CD8-positive, alpha-beta memory T cell (primary cell): ENCODE measurements around the gene INPP5B. TPM values are rescaled to one million over a fixed set of nuclear protein-coding genes. Genes with fewer than 3 reads are reported as not detected.
A peak's percentile ranks its signal among the peaks of the same experiment; 100 is the strongest.
"Not testable (repeated sequence)": the region's sequence is repeated elsewhere in the genome, so short reads cannot be mapped to it uniquely, and the experiment has no call there.

Source experiments
- CTCF ChIA-PET: fragments of 350-600 bp; sonication (Branson Sonifier 250); formaldehyde crosslinking; loops from one replicate; lab custom pipeline; 2021; ENCODE audit warnings: antibody characterized with exemption; lab: Charles Lee
- POLR2A ChIA-PET: fragments of 350-600 bp; sonication (Branson Sonifier 250); formaldehyde crosslinking; loops from one replicate; lab custom pipeline; 2021; ENCODE audit warnings: antibody characterized with exemption; lab: Charles Lee
- DNase-seq, 5 donors: peaks; one replicate each; pipeline versions ENCODE4 v3.0.0 to v3.0.0-alpha.2; 2020 to 2022; ENCODE audit warnings: mixed read lengths in 1 of 5
- H3K27ac ChIP-seq: one replicate; pipeline ENCODE4 v1.7.0; 2013; ENCODE audit warnings: low read depth, mild to moderate bottlenecking, low read length, moderate library complexity
- H3K27me3 ChIP-seq: 2 replicates; pipeline ENCODE4 v1.7.0; 2013; ENCODE audit warnings: low read length, mild to moderate bottlenecking; ENCODE audit not compliant: insufficient read depth, poor library complexity, severe bottlenecking
- H3K36me3 ChIP-seq: 2 replicates; pipeline ENCODE4 v1.7.0; 2013; ENCODE audit warnings: mild to moderate bottlenecking, low read length, moderate library complexity; ENCODE audit not compliant: insufficient read depth
- H3K4me1 ChIP-seq: 2 replicates; pipeline ENCODE4 v1.7.0; 2013; ENCODE audit warnings: mild to moderate bottlenecking, low read length, moderate library complexity; ENCODE audit not compliant: insufficient read depth
- H3K4me3 ChIP-seq: 2 replicates; pipeline ENCODE4 v1.7.0; 2013; ENCODE audit warnings: mild to moderate bottlenecking, low read length
- H3K9me3 ChIP-seq: 2 replicates; pipeline ENCODE4 v1.7.0; 2013; ENCODE audit warnings: mild to moderate bottlenecking, low read length
- H3K27ac Mint-ChIP-seq, 8 donors: one replicate each; pipeline ENCODE4 v1.8.0; 2020 to 2021; ENCODE audit warnings: mixed read lengths in 8 of 8, mild to moderate bottlenecking in 6 of 8, inconsistent platforms in 3 of 8, moderate library complexity in 3 of 8
- H3K27me3 Mint-ChIP-seq, 2 donors: one replicate each; pipeline ENCODE4 v1.8.0; 2020 to 2021; ENCODE audit warnings: mixed read lengths in 2 of 2, mild to moderate bottlenecking in 1 of 2, moderate library complexity in 1 of 2
- H3K36me3 Mint-ChIP-seq, 3 donors: one replicate each; pipeline ENCODE4 v1.8.0; 2020 to 2021; ENCODE audit warnings: mixed read lengths in 3 of 3, inconsistent platforms in 1 of 3, mild to moderate bottlenecking in 1 of 3
- H3K4me1 Mint-ChIP-seq, 3 donors: one replicate each; pipeline ENCODE4 v1.8.0; 2020 to 2021; ENCODE audit warnings: mixed read lengths in 3 of 3, inconsistent platforms in 1 of 3, mild to moderate bottlenecking in 1 of 3
- H3K4me3 Mint-ChIP-seq, 7 donors: one replicate each; pipeline ENCODE4 v1.8.0; 2020 to 2021; ENCODE audit warnings: mixed read lengths in 7 of 7, mild to moderate bottlenecking in 6 of 7, moderate library complexity in 4 of 7, inconsistent platforms in 2 of 7
- H3K9me3 Mint-ChIP-seq, 5 donors: one replicate each; pipeline ENCODE4 v1.8.0; 2020 to 2022; ENCODE audit warnings: mixed read lengths in 5 of 5, mild to moderate bottlenecking in 3 of 5, moderate library complexity in 2 of 5, inconsistent platforms in 1 of 5
- polyA plus RNA-seq: library from polyadenylated mRNA; unstranded; fragments of 300-500 nt; fragmentation: Illumina TruSeq; gene quantifications from one replicate; pipeline ENCODE4 v1.2.3, GENCODE V29; 2021
- total RNA-seq, 2 experiments: library from RNA; stranded (reverse); gene quantifications; one replicate each; pipeline ENCODE4 v1.2.3, GENCODE V29; 2021

Gene INPP5B
- total and polyA plus RNA-seq, 3 experiments from 2014 or later: 22.9 to 25.1 (median 24.1) TPM

GRCh38 chr1:37975083-37975482 lies 28.2 kb upstream of the INPP5B start:
- Mint-ChIP-seq H3K36me3 (peaks cover 17 to 97% (median 30%) of the 10 kb centered on the region in 3 donors), H3K4me1 (peaks cover 12 to 24% (median 19%) of the 10 kb centered on the region in 3 donors), H3K27ac (peak overlapping the region in 1 of 8 donors; percentile 34)
- POLR2A ChIA-PET: interaction anchor here (0.6 to 0.7 kb wide), 2 partner anchors 45 to 286 kb away, joined by 3 to 4 read pairs; no protein-coding TSS in a partner anchor
- H3K27ac ChIP-seq, H3K27me3 Mint-ChIP-seq, H3K27me3 ChIP-seq, H3K4me1 ChIP-seq, H3K9me3 ChIP-seq, H3K4me3 Mint-ChIP-seq, H3K4me3 ChIP-seq, H3K9me3 Mint-ChIP-seq: not testable (repeated sequence)
- peak in 1 of 5 donors; percentile 17 for DNase-seq
- H3K36me3 ChIP-seq: peaks cover 36% of the 10 kb centered on the region
- CTCF ChIA-PET: interaction anchor here (1.5 kb wide), 1 partner anchor 15 kb away, joined by 7 read pairs; the partner anchor contains the start of gene SF3A3

- CTCF ChIA-PET: no interaction called here
- POLR2A ChIA-PET: no interaction called here
- Histone ChIP-seq H3K4me1 (no peaks in the 10 kb centered on the region), H3K27ac (no peak overlapping the region), H3K9me3 (no peaks in the 10 kb centered on the region), H3K27me3 (no peaks in the 10 kb centered on the region), H3K36me3 (peaks cover 36% of the 10 kb centered on the region), H3K4me3 (no peak overlapping the region)
- peaks cover 12 to 24% (median 19%) of the 10 kb centered on the region in 3 donors for H3K4me1 Mint-ChIP-seq
- H3K27ac Mint-ChIP-seq: peak overlapping the region in 1 of 8 donors; percentile 20
- no peak for DNase-seq
- peaks cover 17 to 97% (median 31%) of the 10 kb centered on the region in 3 donors for H3K36me3 Mint-ChIP-seq
- H3K27me3 Mint-ChIP-seq: no peaks in the 10 kb centered on the region
- H3K9me3 Mint-ChIP-seq: peaks cover 0 to 4% (median 0%) of the 10 kb centered on the region in 5 donors
- H3K4me3 Mint-ChIP-seq: no peak overlapping the region
These were observed 27.7 kb upstream of the INPP5B start for GRCh38 chr1:37974567-37974966.

GRCh38 chr1:37973684-37974083 lies 26.8 kb upstream of the INPP5B start:
- Mint-ChIP-seq H3K36me3 (peaks cover 14 to 97% (median 30%) of the 10 kb centered on the region in 3 donors), H3K4me1 (peaks cover 12 to 24% (median 19%) of the 10 kb centered on the region in 3 donors), H3K27ac (peak overlapping the region in 1 of 8 donors; percentile 14)
- H3K27me3 ChIP-seq, H3K4me3 Mint-ChIP-seq, H3K9me3 ChIP-seq, H3K9me3 Mint-ChIP-seq, POLR2A ChIA-PET, H3K4me3 ChIP-seq, DNase-seq, H3K27ac ChIP-seq, CTCF ChIA-PET, H3K27me3 Mint-ChIP-seq, H3K4me1 ChIP-seq: not testable (repeated sequence)
- H3K36me3 ChIP-seq: peaks cover 36% of the 10 kb centered on the region

- CTCF ChIA-PET: no interaction called here
- Mint-ChIP-seq H3K27me3 (no peaks in the 10 kb centered on the region), H3K4me1 (no peaks in the 10 kb centered on the region), H3K27ac (peak overlapping the region in 1 of 8 donors; percentile 29), H3K36me3 (peaks cover 0 to 71% (median 21%) of the 10 kb centered on the region in 3 donors), H3K9me3 (no peaks in the 10 kb centered on the region), H3K4me3 (no peak overlapping the region)
- Histone ChIP-seq H3K9me3 (no peaks in the 10 kb centered on the region), H3K4me1 (no peaks in the 10 kb centered on the region), H3K4me3 (no peak overlapping the region), H3K36me3 (peaks cover 35% of the 10 kb centered on the region), H3K27me3 (no peaks in the 10 kb centered on the region), H3K27ac (no peak overlapping the region)
- no peak for DNase-seq
- POLR2A ChIA-PET: no interaction called here
These were observed 18.4 kb upstream of the INPP5B start for GRCh38 chr1:37965301-37965700.

GRCh38 chr1:37964106-37964505 lies 17.3 kb upstream of the INPP5B start:
- H3K27ac ChIP-seq, H3K27me3 Mint-ChIP-seq, H3K4me1 ChIP-seq, H3K4me3 Mint-ChIP-seq, H3K9me3 ChIP-seq, H3K4me3 ChIP-seq, H3K27me3 ChIP-seq, H3K9me3 Mint-ChIP-seq, DNase-seq, H3K27ac Mint-ChIP-seq, CTCF ChIA-PET, H3K4me1 Mint-ChIP-seq: not testable (repeated sequence)
- POLR2A ChIA-PET: interaction anchor here (0.5 to 0.6 kb wide), 2 partner anchors 23 to 88 kb away, joined by 4 to 7 read pairs; no protein-coding TSS in a partner anchor
- H3K36me3 Mint-ChIP-seq: peaks cover 0 to 70% (median 23%) of the 10 kb centered on the region in 3 donors
- peaks cover 38% of the 10 kb centered on the region for H3K36me3 ChIP-seq

- H3K27ac Mint-ChIP-seq: no peak overlapping the region
- Histone ChIP-seq H3K4me1 (no peaks in the 10 kb centered on the region), H3K36me3 (peaks cover 36% of the 10 kb centered on the region), H3K4me3 (no peak overlapping the region), H3K27me3 (no peaks in the 10 kb centered on the region), H3K9me3 (no peaks in the 10 kb centered on the region), H3K27ac (no peak overlapping the region)
- H3K27me3 Mint-ChIP-seq: no peaks in the 10 kb centered on the region
- ChIA-PET CTCF (no interaction called here), POLR2A (no interaction called here)
- DNase-seq: no peak
- H3K9me3 Mint-ChIP-seq: no peaks in the 10 kb centered on the region
- no peaks in the 10 kb centered on the region for H3K4me1 Mint-ChIP-seq
- H3K36me3 Mint-ChIP-seq: peaks cover 0 to 63% (median 17%) of the 10 kb centered on the region in 3 donors
- H3K4me3 Mint-ChIP-seq: no peak overlapping the region
These were observed 11.8 kb upstream of the INPP5B start for GRCh38 chr1:37958690-37959089.

GRCh38 chr1:37955685-37956084 lies 8.8 kb upstream of the INPP5B start:
- H3K27me3 ChIP-seq: no peaks in the 10 kb centered on the region
- Mint-ChIP-seq H3K4me1 (no peaks in the 10 kb centered on the region), H3K4me3 (no peak overlapping the region), H3K36me3 (peaks cover 0 to 43% (median 16%) of the 10 kb centered on the region in 3 donors), H3K27me3 (peaks cover 0 to 2% of the 10 kb centered on the region in 2 donors), H3K9me3 (no peaks in the 10 kb centered on the region), H3K27ac (no peak overlapping the region)
- H3K4me1 ChIP-seq: no peaks in the 10 kb centered on the region
- peaks cover 29% of the 10 kb centered on the region for H3K36me3 ChIP-seq
- H3K9me3 ChIP-seq: no peaks in the 10 kb centered on the region
- POLR2A ChIA-PET: no interaction called here
- CTCF ChIA-PET: no interaction called here
- H3K4me3 ChIP-seq: no peak overlapping the region
- no peak for DNase-seq
- H3K27ac ChIP-seq: no peak overlapping the region

- peaks cover 0 to 2% of the 10 kb centered on the region in 2 donors for H3K27me3 Mint-ChIP-seq
- Histone ChIP-seq H3K4me3 (no peak overlapping the region), H3K9me3 (no peaks in the 10 kb centered on the region), H3K4me1 (no peaks in the 10 kb centered on the region), H3K27ac (no peak overlapping the region), H3K36me3 (peaks cover 20% of the 10 kb centered on the region), H3K27me3 (no peaks in the 10 kb centered on the region)
- H3K4me1 Mint-ChIP-seq: no peaks in the 10 kb centered on the region
- peaks cover 0 to 33% (median 9%) of the 10 kb centered on the region in 3 donors for H3K36me3 Mint-ChIP-seq
- CTCF ChIA-PET: interaction anchor here (1.0 kb wide), 1 partner anchor 12 kb away, joined by 4 read pairs; no protein-coding TSS in a partner anchor
- H3K9me3 Mint-ChIP-seq: no peaks in the 10 kb centered on the region
- H3K27ac Mint-ChIP-seq: no peak overlapping the region
- POLR2A ChIA-PET: no interaction called here
- DNase-seq: no peak
- H3K4me3 Mint-ChIP-seq: no peak overlapping the region
These were observed 7.6 kb upstream of the INPP5B start for GRCh38 chr1:37954316-37954971.
